OCI-LY1 (cell line): ENCODE results near the gene TJP3.

Source experiments
- H2AFZ ChIP-seq: fragments of 200-600 bp; sonication (generic), shearing (Covaris generic); 2 replicates; pipeline ENCODE4 v1.6.0; 2014; ENCODE audit warnings: antibody characterized with exemption, mild to moderate bottlenecking, low read length
- H3F3A ChIP-seq: fragments of 200-600 bp; sonication (generic), shearing (Covaris generic); 2 replicates; pipeline ENCODE4 v1.6.0; 2014; ENCODE audit warnings: mild to moderate bottlenecking, antibody characterized with exemption, low read length, moderate library complexity; ENCODE audit not compliant: insufficient read depth
- H3K27ac ChIP-seq: fragments of 200-600 bp; sonication (generic); 2 replicates; pipeline ENCODE4 v1.5.1; 2014; ENCODE audit warnings: low read length, mixed run types, mild to moderate bottlenecking, low read depth; ENCODE audit not compliant: poor library complexity, severe bottlenecking
- H3K27me3 ChIP-seq: fragments of 200-600 bp; sonication (generic); 2 replicates; pipeline ENCODE4 v1.6.0; 2014; ENCODE audit warnings: antibody characterized with exemption, mild to moderate bottlenecking, low read length, moderate library complexity; ENCODE audit not compliant: insufficient read depth
- H3K36me3 ChIP-seq: fragments of 200-600 bp; sonication (generic); 2 replicates; pipeline ENCODE4 v1.6.1; 2014; ENCODE audit warnings: mild to moderate bottlenecking, antibody characterized with exemption, low read length, moderate library complexity, mixed read lengths; ENCODE audit not compliant: insufficient read depth
- H3K4me1 ChIP-seq: fragments of 200-600 bp; sonication (generic); 2 replicates; pipeline ENCODE4 v1.5.1; 2014; ENCODE audit warnings: mild to moderate bottlenecking, low read length, moderate library complexity; ENCODE audit not compliant: insufficient read depth, severe bottlenecking
- H3K4me2 ChIP-seq: fragments of 200-600 bp; sonication (generic), shearing (Covaris generic); 2 replicates; pipeline ENCODE4 v1.6.1; 2014; ENCODE audit warnings: low read length
- H3K4me3 ChIP-seq: fragments of 200-600 bp; sonication (generic); 2 replicates; pipeline ENCODE4 v1.5.1; 2014; ENCODE audit warnings: low read length, low read depth, mild to moderate bottlenecking, mixed read lengths; ENCODE audit not compliant: poor library complexity, severe bottlenecking
- H3K79me2 ChIP-seq: fragments of 200-600 bp; shearing (Covaris generic); 2 replicates; pipeline ENCODE4 v1.6.1; 2016; ENCODE audit warnings: mixed run types, low read length, mixed read lengths; ENCODE audit not compliant: insufficient read depth
- H3K9ac ChIP-seq: fragments of 200-600 bp; sonication (generic), shearing (Covaris generic); 2 replicates; pipeline ENCODE4 v1.6.1; 2014; ENCODE audit warnings: mild to moderate bottlenecking, low read length, mixed read lengths
- H3K9me2 ChIP-seq: fragments of 200-600 bp; sonication (generic), shearing (Covaris generic); 2 replicates; pipeline ENCODE4 v1.6.1; 2014; ENCODE audit warnings: low read depth, mild to moderate bottlenecking, low read length, mixed read lengths
- H3K9me3 ChIP-seq: fragments of 200-600 bp; shearing (Covaris generic); 2 replicates; pipeline ENCODE4 v1.6.1; 2014; ENCODE audit warnings: low read length, mixed read lengths
- H4K20me1 ChIP-seq: fragments of 200-600 bp; sonication (generic), shearing (Covaris generic); 2 replicates; pipeline ENCODE4 v1.6.0; 2016; ENCODE audit warnings: mild to moderate bottlenecking, low read length; ENCODE audit not compliant: insufficient read depth
- CTCF ChIP-seq: fragments of 200-600 bp; sonication (generic), shearing (Covaris generic); IDR thresholded peaks from 2 replicates; pipeline ENCODE4 v1.5.1; 2017; ENCODE audit warnings: mild to moderate bottlenecking, antibody characterized with exemption, low read length, moderate library complexity, mixed read lengths
- EZH2 ChIP-seq: fragments of 200-600 bp; sonication (generic), shearing (Covaris generic); IDR thresholded peaks from 2 replicates; pipeline ENCODE4 v1.8.0; 2017; ENCODE audit warnings: borderline replicate concordance, mixed run types, mild to moderate bottlenecking, antibody characterized with exemption, low read length, moderate library complexity, mixed read lengths

Gene TJP3

GRCh38 chr19:3694361-3695123, 13.6 kb upstream of the TJP3 start:
- no peak overlapping the region for H3K9ac ChIP-seq
- no peaks in the 10 kb centered on the region for H3K9me2 ChIP-seq
- H3K27ac ChIP-seq: no peak overlapping the region
- TF ChIP-seq CTCF (no peak), EZH2 (no peak)
- H3K9me3 ChIP-seq: no peaks in the 10 kb centered on the region
- H3K4me3 ChIP-seq: no peak overlapping the region
- H2AFZ ChIP-seq: no peak overlapping the region
- H3K4me2 ChIP-seq: no peak overlapping the region
- no peaks in the 10 kb centered on the region for H3F3A ChIP-seq
- peaks cover 20% of the 10 kb centered on the region for H3K27me3 ChIP-seq
- no peaks in the 10 kb centered on the region for H4K20me1 ChIP-seq
- no peaks in the 10 kb centered on the region for H3K36me3 ChIP-seq
- H3K4me1 ChIP-seq: peaks cover 6% of the 10 kb centered on the region
- no peaks in the 10 kb centered on the region for H3K79me2 ChIP-seq

- H3K79me2 ChIP-seq: no peaks in the 10 kb centered on the region
- no peak overlapping the region for H3K9ac ChIP-seq
- H3K4me1 ChIP-seq: peaks cover 10% of the 10 kb centered on the region
- H3K9me2 ChIP-seq: no peaks in the 10 kb centered on the region
- no peaks in the 10 kb centered on the region for H3K9me3 ChIP-seq
- no peaks in the 10 kb centered on the region for H3F3A ChIP-seq
- no peak overlapping the region for H2AFZ ChIP-seq
- no peak for TF ChIP-seq CTCF
- TF ChIP-seq EZH2: no peak
- peaks cover 19% of the 10 kb centered on the region for H3K27me3 ChIP-seq
- no peak overlapping the region for H3K27ac ChIP-seq
- H3K4me2 ChIP-seq: no peak overlapping the region
- no peaks in the 10 kb centered on the region for H3K36me3 ChIP-seq
- H4K20me1 ChIP-seq: no peaks in the 10 kb centered on the region
- H3K4me3 ChIP-seq: no peak overlapping the region
Measured at GRCh38 chr19:3695124-3695733, 13.0 kb upstream of the TJP3 start.

- H3K79me2 ChIP-seq: no peaks in the 10 kb centered on the region
- no peak overlapping the region for H2AFZ ChIP-seq
- H3K9me2 ChIP-seq: no peaks in the 10 kb centered on the region
- no peak overlapping the region for H3K4me3 ChIP-seq
- no peaks in the 10 kb centered on the region for H3F3A ChIP-seq
- H3K9me3 ChIP-seq: no peaks in the 10 kb centered on the region
- H3K27ac ChIP-seq: no peak overlapping the region
- no peak for TF ChIP-seq CTCF
- no peak for TF ChIP-seq EZH2
- no peaks in the 10 kb centered on the region for H4K20me1 ChIP-seq
- H3K4me1 ChIP-seq: peaks cover 10% of the 10 kb centered on the region
- no peak overlapping the region for H3K9ac ChIP-seq
- peaks cover 14% of the 10 kb centered on the region for H3K27me3 ChIP-seq
- H3K36me3 ChIP-seq: no peaks in the 10 kb centered on the region
- H3K4me2 ChIP-seq: no peak overlapping the region
Measured at GRCh38 chr19:3695986-3696659, 12.1 kb upstream of the TJP3 start.
